Breast epithelium (tissue), 3 donors: ENCODE measurements around the gene PDCD10.

Source experiments
- POLR2A ChIP-seq: fragments of 450-650 bp; IDR thresholded peaks from one replicate; pipeline ENCODE4 v1.6.1; 2016; ENCODE audit warnings: antibody characterized with exemption, mild to moderate bottlenecking, moderate library complexity
- POLR2AphosphoS5 ChIP-seq, 3 donors: sonication (generic); formaldehyde crosslinking; IDR thresholded peaks; one replicate each; pipeline ENCODE4 v1.6.1; 2017; ENCODE audit warnings: antibody characterized with exemption in 3 of 3
- TF ChIP-seq, protein P1 (sequence below), 3 donors: fragments of 450-650 bp; IDR thresholded peaks; one replicate each; pipeline ENCODE4 v1.5.1; 2016 to 2017; ENCODE audit warnings: antibody characterized with exemption in 3 of 3, mild to moderate bottlenecking in 3 of 3, moderate library complexity in 3 of 3

DNA sequence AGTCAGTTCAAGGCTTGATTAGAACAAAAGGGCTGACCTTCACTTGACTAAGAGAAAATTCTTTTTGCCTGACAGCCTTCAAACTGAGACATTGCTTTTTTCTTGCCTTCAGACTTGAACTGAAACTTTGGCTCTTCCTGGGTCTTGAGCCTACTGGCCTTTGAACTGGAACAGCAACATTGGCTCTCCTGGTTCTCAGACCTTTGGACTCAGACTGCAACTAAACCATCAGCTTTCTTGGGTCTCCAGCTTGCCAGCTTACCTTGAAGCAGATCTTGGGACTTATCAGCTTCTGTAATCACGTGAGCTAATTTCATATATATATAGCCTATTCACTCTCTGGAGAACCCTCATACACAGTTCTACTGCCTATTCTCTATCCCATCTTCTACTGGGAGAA is 61.5 kb downstream of the PDCD10 start:
- TF ChIP-seq, protein P1, sequence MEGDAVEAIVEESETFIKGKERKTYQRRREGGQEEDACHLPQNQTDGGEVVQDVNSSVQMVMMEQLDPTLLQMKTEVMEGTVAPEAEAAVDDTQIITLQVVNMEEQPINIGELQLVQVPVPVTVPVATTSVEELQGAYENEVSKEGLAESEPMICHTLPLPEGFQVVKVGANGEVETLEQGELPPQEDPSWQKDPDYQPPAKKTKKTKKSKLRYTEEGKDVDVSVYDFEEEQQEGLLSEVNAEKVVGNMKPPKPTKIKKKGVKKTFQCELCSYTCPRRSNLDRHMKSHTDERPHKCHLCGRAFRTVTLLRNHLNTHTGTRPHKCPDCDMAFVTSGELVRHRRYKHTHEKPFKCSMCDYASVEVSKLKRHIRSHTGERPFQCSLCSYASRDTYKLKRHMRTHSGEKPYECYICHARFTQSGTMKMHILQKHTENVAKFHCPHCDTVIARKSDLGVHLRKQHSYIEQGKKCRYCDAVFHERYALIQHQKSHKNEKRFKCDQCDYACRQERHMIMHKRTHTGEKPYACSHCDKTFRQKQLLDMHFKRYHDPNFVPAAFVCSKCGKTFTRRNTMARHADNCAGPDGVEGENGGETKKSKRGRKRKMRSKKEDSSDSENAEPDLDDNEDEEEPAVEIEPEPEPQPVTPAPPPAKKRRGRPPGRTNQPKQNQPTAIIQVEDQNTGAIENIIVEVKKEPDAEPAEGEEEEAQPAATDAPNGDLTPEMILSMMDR (IDR thresholded peaks at IDR 0.05): no peak
- TF ChIP-seq POLR2AphosphoS5 (IDR thresholded peaks at IDR 0.05): no peak
- TF ChIP-seq POLR2A: no peak
